Measurements from ENCODE around the gene ALDH1L1.

ALDH1L1 gene

DNA sequence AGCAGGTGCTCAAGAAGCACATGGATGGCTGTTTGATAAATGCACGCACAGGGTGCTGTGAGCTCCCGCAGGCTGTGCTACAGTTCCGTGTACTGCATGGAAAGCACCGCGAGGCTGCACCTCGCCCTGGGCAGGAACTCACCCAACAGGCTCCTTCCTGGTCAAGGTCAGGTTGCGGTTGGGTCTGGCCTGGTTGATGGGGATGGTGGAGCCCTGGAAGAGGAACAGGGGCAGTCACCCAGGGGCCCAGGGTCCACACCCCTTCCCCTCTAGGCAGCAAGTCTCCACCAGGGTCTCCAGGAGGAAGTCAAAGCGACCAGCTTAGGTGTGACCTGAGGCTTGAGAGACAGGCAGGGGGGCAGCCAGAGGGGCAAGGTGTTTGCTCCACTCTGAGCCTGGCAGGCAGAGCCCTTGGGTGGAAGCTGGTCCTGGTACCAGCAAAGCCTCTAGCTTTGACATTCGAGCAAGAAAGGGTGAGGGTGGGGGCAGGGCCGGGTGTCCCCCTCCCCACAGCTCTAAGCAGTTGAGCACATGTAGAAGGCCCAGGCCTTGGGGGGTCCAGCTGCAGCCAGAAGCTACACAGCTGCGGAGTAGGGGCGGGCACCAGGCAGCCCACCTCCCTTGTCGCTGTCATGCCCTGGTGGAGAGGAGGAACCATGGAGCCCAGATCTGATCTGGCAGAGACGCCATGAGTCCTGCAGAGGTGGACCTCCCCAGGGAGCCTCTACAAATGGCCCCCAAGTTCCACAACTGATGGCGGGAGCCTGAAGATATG is 50.1 kb downstream of the ALDH1L1 start:
- no peak overlapping the region for H3K4me3 ChIP-seq (ENCODE audit: low read depth, low read length)
- DNase-seq (ENCODE audit: low read depth, low spot score), result no peak
- ChIA-PET POLR2A (no interaction called here), CTCF (interaction anchor here (5.3 kb wide), 1 partner anchor 264 kb away, joined by 60 read pairs; the partner anchor contains the start of gene CFAP100)
- TF ChIP-seq, protein P1, sequence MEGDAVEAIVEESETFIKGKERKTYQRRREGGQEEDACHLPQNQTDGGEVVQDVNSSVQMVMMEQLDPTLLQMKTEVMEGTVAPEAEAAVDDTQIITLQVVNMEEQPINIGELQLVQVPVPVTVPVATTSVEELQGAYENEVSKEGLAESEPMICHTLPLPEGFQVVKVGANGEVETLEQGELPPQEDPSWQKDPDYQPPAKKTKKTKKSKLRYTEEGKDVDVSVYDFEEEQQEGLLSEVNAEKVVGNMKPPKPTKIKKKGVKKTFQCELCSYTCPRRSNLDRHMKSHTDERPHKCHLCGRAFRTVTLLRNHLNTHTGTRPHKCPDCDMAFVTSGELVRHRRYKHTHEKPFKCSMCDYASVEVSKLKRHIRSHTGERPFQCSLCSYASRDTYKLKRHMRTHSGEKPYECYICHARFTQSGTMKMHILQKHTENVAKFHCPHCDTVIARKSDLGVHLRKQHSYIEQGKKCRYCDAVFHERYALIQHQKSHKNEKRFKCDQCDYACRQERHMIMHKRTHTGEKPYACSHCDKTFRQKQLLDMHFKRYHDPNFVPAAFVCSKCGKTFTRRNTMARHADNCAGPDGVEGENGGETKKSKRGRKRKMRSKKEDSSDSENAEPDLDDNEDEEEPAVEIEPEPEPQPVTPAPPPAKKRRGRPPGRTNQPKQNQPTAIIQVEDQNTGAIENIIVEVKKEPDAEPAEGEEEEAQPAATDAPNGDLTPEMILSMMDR (IDR thresholded peaks at IDR 0.05; ENCODE audit: insufficient read depth, low read length, missing control alignments), result no peak

DNA sequence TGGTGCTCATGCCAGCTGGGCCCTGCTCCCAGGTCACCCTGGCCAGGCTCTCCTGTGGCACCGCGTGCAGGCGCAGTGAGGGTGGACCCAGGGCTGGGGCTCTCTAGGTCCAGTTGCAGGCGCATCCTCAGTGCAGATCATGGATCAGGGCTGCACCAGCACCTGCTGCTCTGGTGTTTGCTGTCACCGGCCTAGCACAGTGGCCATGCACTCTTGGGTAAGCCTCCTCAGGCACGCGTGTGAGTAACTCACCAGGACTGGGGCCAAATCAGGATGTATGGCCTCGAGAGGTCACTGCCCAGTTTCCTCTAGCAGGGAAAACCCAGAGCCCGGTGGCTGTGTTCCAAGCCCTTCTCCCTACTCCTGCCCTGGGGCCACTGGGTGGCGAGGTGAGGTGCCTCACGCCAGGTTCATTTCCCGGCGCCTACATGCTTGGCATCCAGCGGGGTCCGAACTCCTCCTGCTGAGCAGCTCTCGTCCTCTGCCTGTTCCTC is 50.9 kb downstream of the ALDH1L1 start:
- no peak for DNase-seq (ENCODE audit: low read depth, low spot score)
- H3K4me3 ChIP-seq (ENCODE audit: low read depth, low read length), result no peak overlapping the region
- ChIA-PET POLR2A (no interaction called here), CTCF (no interaction called here)
- TF ChIP-seq, protein P1 (IDR thresholded peaks at IDR 0.05; ENCODE audit: insufficient read depth, low read length, missing control alignments), result no peak

DNA sequence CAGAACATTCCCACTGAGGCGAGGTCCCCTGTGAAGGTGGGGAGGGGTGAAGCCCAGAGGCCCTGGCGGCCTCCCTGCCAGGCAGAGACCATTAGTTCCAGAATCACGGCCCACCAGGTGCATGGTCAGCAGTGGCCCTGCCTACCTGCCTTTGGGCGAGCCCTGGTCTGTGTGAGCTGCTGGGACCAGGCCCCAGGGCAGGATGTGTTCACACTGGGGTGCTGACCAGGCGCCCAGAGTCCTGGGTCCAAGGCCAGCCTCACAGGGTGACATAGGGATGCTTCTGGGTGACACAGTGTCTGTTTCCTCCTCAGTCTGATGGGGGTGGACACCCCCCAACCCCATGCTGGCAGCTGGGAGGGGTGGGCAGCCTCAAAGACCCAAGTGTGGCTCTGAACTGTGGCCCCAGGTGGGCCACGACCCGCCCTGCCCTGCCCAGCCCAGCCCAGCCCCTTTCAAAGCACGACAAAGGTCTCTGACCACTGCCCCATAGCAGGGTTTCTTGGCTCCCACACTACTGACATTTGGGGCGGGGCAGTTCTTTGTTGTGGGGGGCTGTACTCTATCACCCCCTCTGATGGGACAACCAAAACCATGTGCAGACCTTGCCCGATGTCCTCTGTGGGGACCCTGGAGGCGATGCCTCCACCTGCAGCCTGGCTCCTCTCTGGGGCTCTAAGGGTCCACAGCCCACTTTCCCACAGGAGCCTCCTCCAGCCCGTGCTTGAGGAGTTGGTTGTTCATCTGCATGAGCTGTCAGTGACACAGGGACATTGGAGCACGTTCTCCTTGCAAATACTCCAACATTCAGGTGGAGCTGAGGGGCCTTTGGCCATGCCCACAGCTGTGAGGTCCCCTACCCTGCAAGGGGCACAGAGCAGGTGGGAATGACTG is 51.6 kb downstream of the ALDH1L1 start:
- H3K4me3 ChIP-seq (ENCODE audit: low read depth, low read length), result no peak overlapping the region
- ChIA-PET POLR2A (no interaction called here), CTCF (interaction anchor here (1.2 kb wide), 1 partner anchor 10 kb away, joined by 4 read pairs; no protein-coding TSS in a partner anchor)
- DNase-seq (ENCODE audit: low read depth, low spot score), result no peak
- TF ChIP-seq, protein P1 (IDR thresholded peaks at IDR 0.05; ENCODE audit: insufficient read depth, low read length, missing control alignments), result no peak

DNA sequence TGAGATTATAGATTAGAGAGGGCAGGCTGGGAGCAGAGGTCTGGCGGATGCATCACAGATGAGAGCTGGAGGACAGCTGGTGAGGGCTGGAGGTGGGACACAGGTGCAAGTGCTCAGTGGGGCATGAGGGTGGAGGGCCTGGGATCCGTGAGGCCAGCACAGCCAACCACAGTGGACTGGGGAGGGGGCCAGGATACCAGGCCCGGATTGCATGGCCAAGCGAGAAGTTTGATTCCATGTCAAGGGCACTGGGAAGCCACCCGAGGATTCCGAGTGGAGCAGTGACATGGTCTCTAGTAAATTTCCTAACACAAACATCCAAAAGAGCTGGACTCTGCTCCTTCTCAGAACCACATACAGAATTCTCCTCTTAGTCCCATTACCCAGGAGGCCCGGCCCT is 52.5 kb downstream of the ALDH1L1 start:
- TF ChIP-seq, protein P1 (IDR thresholded peaks at IDR 0.05; ENCODE audit: insufficient read depth, low read length, missing control alignments), result no peak
- POLR2A ChIA-PET, result no interaction called here
- DNase-seq (ENCODE audit: low read depth, low spot score), result no peak
- H3K4me3 ChIP-seq (ENCODE audit: low read depth, low read length), result no peak overlapping the region
- CTCF ChIA-PET, result interaction anchor here (1.2 kb wide), 1 partner anchor 11 kb away, joined by 4 read pairs; no protein-coding TSS in a partner anchor

DNA sequence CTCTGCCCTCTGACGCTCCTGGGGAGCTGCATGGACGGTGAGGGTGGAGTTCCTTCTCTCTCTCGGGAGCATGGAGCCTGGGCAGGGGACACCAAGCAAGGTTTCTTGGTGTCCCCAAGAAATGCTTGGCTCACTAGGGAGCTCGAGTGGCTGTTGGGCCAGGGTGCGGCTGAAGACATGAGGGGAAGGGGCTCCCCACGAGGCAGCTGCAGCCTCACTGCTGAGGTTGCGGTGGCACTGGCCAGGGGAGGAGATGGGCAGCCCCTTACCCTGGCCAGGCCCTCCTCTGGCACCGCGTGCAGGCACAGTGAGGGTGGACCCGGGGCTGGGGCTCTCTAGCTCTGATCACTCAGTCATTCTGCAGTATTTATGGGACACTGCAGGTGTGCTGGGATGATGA is 52.9 kb downstream of the ALDH1L1 start:
- CTCF ChIA-PET, result interaction anchor here (1.2 kb wide), 1 partner anchor 12 kb away, joined by 4 read pairs; no protein-coding TSS in a partner anchor

More for the DNA sequence above, 52.9 kb downstream of the ALDH1L1 start:
- DNase-seq (ENCODE audit: low read depth, low spot score), result no peak
- H3K4me3 ChIP-seq (ENCODE audit: low read depth, low read length), result no peak overlapping the region
- TF ChIP-seq, protein P1 (IDR thresholded peaks at IDR 0.05; ENCODE audit: insufficient read depth, low read length, missing control alignments), result no peak
- POLR2A ChIA-PET, result no interaction called here
